Spleen (tissue), 7 donors: ENCODE results near the gene TBC1D21.

ENCODE experiments used
- POLR2A ChIP-seq, 3 donors: fragments of 450-650 bp; IDR thresholded peaks; one replicate each; pipeline ENCODE4 v1.5.1; 2017; ENCODE audit warnings: antibody characterized with exemption in 3 of 3, mild to moderate bottlenecking in 1 of 3
- POLR2AphosphoS5 ChIP-seq, 3 donors: sonication (generic); formaldehyde crosslinking; IDR thresholded peaks; one replicate each; pipeline ENCODE4 v1.5.1; 2017; ENCODE audit warnings: antibody characterized with exemption in 3 of 3
- TF ChIP-seq, protein P1 (sequence below), 11 experiments: fragments of 200-600 bp in 7 of 11; fragments of 450-650 bp in 4 of 11; sonication (generic) in 4 of 11; IDR thresholded peaks in 8 of 11; conservative IDR thresholded peaks in 3 of 11; 1 replicate in 7 of 11; 2 replicates in 4 of 11; pipeline versions ENCODE4 v1.4.0 to v1.8.0; 2016 to 2021; ENCODE audit warnings: antibody characterized with exemption in 11 of 11, inconsistent platforms in 4 of 11, mild to moderate bottlenecking in 1 of 11
- donor health status: DM: no; HTN: no; CAD: no; lungs with moderate emphysema.
- donor health status: DM: no; HTN: no; CAD: no.
- donor health status: DM: no; HTN: no; CAD: no.

DNA sequence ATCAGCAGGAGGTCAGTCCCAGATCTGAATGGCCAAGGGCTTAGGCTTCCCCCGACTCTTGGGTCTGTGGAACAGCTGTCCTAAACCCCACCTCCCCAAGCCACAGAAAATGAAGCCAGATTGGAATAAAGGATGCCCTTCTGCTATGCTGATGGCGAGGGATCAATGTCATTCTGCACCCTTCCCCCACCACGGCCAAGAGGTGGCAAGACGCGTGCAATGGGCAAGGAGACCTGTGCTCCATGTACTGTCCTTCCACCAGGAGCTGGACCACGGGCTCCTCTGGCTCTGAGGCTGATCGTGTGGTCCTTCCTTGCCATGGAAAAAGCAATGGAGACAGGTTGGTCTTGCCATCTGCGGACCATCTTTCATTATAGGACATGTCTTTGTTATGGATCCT, 32.6 kb upstream of the TBC1D21 start:
- TF ChIP-seq, protein P1, sequence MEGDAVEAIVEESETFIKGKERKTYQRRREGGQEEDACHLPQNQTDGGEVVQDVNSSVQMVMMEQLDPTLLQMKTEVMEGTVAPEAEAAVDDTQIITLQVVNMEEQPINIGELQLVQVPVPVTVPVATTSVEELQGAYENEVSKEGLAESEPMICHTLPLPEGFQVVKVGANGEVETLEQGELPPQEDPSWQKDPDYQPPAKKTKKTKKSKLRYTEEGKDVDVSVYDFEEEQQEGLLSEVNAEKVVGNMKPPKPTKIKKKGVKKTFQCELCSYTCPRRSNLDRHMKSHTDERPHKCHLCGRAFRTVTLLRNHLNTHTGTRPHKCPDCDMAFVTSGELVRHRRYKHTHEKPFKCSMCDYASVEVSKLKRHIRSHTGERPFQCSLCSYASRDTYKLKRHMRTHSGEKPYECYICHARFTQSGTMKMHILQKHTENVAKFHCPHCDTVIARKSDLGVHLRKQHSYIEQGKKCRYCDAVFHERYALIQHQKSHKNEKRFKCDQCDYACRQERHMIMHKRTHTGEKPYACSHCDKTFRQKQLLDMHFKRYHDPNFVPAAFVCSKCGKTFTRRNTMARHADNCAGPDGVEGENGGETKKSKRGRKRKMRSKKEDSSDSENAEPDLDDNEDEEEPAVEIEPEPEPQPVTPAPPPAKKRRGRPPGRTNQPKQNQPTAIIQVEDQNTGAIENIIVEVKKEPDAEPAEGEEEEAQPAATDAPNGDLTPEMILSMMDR (IDR thresholded peaks at IDR 0.05 in 8 of 11, conservative IDR thresholded peaks at IDR 0.05 in 3 of 11) = no peak
- TF ChIP-seq POLR2A (IDR thresholded peaks at IDR 0.05) (no peak), POLR2AphosphoS5 (IDR thresholded peaks at IDR 0.05) (no peak)
